Left forelimb (tissue), 1 donor: Measurements from ENCODE around the gene KRT36.

Experiments
- DNase-seq: peaks from one replicate; pipeline ENCODE4 v3.0.0-alpha.2; 2018; ENCODE audit warnings: low spot score

Gene KRT36

DNA sequence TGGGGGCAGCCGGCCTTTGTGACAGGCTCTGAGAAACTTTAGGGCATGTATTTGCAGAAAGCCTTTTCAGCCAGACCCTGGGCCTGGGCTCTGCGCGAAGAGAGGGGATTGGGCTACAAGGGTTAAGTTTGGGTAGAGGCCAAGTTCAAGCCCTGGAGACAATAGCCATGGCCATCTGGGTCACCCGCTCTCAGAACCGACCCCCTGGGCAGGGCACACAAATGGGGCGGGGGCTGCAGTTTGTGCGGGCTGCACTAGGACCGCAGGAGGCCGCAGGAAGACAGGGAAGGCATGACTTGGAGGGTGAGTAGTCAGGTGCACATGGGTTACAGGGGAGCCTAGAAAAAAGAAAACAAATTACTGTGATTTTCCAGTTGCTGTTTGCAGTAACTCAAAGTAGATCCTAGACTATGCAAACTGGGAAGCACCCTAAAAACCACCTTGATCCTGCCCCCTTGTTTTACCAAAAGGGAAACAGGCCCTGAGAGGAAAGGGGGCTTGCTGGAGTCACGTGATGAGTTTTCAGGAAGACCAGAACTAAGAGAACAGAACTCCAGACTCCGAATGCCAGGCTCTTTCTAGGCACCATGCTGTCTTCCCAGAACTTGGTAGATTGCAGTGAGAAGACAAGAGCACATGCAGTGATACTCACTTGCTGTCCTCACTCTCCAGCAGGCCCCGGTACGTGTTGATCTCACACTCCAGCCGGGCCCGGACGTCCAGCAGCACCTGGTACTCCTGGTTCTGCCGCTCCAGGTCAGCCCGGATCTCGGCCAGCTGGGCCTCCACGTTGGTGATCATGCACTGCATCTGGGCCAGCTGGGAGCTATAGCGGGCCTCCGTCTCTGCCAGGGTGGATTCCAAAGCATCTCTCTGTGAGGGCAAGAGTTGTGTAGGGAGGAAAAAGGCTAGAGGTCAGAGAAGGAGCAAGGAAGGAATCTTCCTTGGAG, 12.6 kb downstream of the KRT36 start:
- DNase-seq = no peak

DNA sequence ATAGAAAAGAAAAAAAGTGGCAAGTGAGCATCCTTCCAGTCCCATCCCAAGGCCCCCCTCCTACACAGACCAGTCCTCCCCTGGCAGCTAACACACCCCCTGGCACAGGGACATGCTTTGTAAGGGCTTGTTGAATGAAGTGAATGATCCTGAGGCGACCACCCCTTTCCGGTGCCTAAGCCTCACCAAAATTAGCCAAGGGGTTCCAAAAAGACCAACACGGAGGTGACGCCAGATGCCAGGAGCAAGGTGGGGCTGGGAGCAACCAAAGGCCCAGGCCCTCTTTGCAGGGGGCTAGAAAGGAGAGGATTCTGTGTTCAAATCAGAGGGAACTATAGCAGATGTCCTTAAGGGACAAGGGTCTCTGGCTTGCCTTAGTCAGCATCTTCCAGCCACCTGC, 14.3 kb downstream of the KRT36 start:
- no peak for DNase-seq

DNA sequence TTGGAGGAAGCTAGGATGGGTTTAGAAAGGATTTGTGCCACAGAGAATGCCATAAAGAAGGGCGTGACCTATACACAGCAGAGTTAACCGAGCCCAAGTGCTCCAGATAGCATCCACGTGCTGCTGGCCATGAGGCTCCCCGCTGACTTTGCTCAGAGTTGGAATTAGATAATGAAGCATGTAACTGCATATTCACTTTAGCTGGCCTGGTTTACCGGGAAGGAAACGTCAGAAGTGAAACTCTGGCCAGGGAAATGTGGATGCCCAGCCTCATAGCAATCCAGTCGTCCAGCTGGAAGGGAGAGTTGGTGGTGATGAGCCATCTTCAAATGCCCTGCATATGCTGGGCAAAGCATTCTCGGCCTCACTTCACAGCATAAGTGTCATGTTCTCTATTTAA, 14.8 kb downstream of the KRT36 start:
- DNase-seq = no peak

DNA sequence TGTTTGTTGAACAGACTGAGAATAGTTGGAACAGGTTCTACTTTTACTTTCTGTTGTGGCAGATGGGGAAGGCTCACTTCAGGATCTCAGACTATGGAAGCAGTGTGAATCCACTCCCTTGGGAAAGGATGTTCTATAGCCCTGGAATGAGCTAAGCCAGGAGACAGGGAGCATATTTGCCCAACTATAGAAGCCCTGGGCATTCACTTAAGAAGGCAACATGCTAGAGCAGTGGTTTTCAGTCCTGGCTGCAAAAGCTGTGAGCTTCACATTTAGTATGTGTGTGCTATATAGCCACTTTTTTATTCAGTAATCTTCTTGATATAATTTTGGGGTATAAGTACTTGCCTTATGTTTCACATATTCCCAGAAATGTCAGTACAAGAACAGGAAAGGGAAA, 21.4 kb downstream of the KRT36 start:
- DNase-seq = no peak

DNA sequence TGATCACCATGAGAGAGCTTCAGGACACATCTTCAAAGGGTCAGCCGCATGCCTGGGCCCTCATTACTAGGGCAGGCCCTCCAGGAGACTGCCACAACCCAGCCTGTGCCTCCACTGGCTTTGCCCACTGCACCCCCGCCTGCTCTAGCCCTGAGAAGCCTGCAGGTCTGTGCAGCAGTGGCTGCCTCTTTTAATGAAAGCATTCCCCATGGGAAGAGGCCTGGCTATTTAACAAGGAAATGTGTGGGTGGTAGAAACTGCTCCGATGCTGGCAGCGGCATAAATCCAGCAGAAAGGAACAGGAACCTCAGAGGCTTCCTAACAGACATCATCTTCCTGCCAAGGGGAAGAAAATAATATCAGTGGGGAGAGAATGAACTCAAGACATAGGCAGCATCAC, 22.1 kb downstream of the KRT36 start:
- DNase-seq = no peak

DNA sequence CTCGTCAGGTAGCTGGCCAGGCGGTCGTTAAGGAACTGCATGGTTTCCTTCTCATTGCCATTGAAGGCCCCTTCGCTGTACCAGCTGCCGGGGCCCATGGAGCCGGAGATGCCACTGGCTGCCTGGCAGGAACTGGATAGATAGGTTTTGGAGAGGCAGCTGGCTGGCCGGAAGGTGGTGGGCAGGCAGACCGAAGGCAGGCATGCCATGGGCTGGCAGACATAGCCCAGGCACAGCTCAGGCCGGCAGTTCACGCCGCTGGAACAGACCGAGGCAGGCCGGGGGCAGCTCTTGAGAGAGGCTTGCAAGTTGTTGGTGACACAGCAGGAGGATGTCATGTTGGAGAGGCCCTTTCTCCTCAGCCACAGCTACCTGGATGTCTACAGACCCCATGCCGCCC, 22.7 kb downstream of the KRT36 start, which contains the start of gene KRT32:
KRT32 (minus strand) TSS at position 399 of the 400 bp plus-strand sequence; CDS start at position 338, 61 bp downstream.
- no peak for DNase-seq

DNA sequence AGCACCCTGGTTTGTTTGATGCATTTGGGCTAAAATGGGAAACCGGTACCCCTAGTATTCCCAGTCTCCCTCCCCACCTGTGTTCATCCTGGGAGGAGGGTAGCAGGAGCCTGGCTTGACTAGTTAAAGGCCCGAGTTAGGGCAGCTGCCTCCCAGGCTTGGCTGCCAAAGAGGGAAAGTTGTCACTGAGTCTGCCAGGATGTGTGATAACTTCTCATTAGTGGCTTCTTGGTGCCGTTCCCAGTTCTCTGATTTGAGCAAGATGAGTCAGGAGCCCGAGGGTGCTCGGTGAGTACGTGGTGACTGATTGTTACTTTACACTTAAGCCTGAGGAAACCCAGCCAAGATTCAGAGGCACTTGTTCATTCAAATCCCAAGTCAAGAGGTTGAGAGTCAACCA, 25.0 kb downstream of the KRT36 start:
- no peak for DNase-seq

DNA sequence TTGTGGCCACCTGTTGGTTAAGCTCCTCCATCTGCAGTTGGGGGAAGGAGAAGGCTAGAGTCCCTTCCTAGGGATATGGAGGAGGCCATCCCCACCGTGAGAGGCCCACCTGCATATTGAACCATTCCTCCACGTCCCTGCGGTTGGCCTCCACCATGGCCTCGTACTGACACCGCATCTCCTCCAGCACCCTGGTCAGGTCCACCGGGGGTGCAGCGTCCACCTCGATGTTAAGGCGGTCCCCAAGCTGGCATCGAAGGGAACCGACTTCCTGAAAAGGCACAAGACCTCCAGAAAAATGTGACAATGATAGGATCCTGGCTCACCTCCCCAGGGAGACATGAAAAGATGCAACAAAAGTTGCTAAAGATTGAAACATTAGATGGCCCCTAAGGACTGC, 25.5 kb downstream of the KRT36 start:
- no peak for DNase-seq

DNA sequence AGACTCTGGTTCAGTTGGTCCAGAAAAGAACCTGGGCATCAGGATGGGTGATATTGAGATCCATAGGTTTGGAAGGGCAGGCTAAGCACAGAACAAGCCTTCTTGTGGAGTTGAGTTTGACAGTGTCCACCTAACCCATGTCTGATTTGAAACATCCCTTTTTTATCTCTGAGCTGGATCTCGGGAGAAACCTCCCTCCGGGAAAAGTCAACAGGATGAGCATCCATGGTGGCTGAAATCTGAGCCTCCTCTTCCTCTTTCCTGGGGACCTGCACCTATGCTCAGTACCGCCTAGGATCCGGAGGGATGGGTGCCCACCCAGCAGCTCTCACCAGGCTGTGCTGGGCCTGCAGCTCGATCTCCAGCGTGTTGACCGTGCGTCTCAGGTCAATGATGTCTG, 26.0 kb downstream of the KRT36 start:
- no peak for DNase-seq

DNA sequence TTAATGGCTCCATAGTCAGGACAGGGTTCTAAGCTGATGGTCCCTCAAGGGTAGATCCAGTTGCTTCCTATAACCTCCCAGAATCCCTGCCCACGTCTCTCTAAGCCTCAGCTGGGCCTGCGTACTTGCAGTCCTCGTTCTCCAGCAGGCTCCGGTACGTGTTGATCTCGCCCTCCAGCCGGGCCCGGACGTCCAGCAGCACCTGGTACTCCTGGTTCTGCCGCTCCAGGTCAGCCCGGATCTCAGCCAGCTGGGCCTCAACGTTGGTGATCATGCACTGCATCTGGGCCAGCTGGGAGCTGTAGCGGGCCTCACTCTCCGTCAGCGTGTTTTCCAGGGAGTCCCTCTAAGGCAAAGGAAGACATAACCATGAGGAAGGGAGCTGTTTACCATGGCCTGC, 27.0 kb downstream of the KRT36 start:
- DNase-seq = no peak

DNA sequence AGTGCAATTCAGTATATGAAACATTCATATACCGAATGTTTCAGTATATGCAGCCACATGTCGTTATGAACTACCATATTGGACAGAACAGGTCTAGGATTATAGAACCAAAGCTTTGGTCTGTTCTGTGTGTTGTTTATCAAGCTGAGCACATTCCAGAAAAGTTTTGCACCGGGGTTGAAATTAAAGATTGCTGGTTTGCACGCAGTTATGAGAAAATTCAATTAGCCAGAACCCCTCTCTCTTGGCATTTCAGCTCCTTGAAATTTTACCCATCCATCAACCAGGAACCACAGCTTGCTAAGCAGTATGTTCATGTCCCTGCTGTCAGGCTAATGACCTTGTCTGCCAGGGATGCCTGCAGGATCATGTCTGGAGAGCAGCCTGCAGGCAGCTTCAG, 32.0 kb downstream of the KRT36 start:
- no peak for DNase-seq

DNA sequence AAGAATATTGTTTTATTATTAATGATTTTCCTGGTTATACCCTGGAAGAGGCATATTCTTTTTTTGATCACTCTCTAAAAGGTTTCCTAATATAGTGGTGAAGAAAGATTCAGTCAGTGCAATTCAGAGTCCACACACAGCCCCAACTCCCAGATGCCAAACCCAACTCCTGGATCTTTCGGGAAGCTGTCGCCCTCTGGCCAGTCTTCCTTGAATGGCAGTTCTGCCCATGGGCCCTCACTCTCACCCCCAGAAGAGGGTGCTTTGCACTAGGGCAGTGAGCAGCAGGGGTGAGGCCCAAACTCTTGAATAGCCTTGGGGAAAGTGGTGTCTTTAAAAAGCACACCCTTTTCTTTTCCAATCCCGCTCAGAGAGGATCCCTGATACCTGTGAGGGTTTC, 33.5 kb downstream of the KRT36 start:
- DNase-seq = no peak

DNA sequence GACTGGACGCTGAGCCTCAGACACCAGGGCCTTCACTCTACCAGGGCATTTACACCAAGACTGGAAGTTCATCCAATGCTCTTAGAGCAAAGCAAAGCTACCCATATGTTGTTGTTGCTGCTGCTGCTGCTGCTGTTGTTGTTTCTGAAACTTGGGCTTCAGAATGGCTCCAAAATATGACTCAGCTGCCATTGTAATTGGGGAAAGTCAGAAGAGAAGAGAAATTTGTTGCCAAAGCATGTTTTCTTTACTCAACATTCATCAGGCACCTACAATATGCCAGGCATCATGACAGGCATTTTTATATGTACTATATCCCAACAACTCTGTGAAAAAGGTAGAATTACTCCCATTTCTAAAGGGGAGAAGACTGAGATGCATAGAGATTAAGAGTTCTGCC, 34.5 kb downstream of the KRT36 start:
- DNase-seq = no peak

DNA sequence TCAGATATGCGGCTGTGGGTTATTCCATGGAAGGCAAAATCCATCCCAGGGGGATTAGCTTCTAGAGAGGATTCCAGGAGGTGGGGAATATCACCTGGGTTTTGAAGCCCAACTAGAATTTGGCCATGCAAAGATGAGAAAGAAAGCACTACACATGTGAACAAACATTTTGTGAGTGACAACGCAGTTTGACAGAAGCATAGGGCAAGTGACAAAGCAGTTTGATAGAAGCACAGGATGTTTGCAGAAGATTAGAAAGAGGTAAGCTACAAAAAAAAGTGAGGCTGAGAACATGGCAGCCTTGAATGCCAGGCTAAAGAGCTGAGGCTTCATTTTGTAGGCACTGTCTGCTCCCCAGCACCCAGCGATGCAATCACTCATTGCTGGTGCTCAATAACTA, 36.6 kb downstream of the KRT36 start:
- no peak for DNase-seq

DNA sequence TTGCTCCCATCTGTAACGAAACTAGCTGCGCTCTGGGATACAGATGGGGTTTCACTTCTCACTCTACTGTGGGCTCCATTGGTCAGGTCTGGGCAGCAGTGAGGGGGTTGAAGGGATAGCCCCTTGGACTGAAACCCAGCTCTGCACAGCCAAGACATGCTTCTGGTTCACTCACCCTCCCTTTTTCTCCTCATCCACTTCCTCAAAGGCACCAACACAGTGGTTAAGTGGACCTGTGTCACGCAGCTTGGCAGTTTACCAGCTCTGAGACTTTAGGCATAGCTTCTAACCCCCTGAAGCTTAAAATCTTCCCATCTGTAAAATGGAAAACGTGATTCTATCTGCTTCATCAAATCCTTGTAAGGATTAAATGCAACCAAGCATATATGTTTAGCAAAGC, 37.4 kb downstream of the KRT36 start:
- no peak for DNase-seq

DNA sequence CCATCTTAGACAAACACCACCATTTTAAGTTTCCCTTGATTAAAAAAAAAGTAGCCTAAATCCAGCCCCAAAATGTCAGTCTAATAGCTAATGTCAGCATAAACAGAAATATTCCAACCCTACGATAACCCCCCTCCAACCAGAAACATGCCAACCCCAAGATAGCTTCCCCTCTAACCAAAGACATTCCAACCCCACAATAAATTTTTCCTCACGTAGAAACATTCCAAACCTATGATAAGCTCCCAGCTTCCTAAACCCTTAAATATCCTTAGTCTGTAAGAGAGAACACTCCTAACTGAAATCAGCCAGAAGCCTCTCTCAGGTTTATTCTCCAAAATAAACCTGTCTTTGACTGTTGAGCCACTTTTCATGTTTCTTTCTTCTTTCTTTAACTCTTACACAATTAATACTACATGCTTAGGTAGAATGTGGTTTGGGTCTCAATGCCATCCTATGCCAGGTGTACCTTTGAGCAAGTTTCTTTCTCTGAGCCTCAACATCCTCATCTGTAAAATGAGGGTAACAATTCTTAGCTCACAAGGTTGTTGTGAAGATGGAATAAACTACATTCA, 38.5 kb downstream of the KRT36 start:
- DNase-seq = no peak

DNA sequence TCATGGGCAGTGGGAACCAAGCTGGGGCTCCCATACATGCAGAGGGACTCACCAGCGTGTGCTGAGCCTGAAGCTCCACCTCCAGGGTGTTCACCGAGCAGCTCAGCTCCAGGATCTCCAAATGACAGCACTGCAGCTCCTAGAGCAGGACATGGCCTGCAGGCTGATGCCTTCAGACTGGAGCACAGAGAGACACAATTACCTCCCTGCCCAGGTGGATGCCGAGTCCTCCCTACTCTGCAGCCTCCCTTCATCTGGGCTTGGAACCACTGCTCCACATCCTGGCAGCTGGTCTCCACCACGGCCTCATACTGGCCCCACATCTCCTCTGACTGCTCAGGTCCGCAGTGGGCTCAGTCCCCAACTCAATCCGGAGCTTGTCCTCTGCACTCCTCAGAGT, 40.7 kb downstream of the KRT36 start:
- DNase-seq = no peak

DNA sequence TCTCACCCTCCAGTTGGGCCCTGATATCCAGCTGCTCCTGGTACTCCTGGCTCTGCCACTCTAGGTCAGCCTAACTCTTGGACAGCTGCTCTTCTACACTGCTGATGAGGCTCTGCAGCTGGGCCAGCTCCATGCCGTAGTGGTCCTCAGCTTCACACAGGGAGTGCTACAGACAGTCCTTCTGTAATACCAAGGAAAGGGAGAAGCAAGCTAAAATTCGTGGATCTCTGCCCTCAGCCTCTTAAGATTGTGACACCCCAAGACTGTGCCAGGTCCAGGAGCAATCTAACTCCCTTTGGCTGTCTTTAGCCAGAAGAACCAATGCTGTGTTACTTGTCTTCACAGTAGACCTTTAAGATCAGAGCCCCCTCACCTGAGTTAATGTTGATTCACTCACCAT, 41.2 kb downstream of the KRT36 start:
- no peak for DNase-seq

DNA sequence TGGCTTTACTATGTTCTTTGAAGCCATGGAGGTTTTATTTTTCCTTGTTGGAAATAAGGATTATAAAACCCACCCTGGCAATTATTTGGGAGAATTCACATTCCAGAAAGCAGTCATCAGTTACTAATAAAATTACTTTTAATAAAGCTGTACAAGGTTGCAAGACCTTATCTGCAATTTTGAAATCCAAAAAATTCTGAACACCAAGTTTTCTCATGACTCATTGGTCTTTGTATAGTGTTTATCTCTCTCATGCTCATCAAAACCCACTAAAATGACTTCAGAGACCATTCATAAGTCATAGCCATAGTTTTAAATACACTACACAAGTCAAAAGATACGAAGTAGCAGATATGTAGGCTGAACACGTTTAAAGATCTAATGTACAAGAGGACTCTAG, 42.9 kb downstream of the KRT36 start:
- DNase-seq = no peak

DNA sequence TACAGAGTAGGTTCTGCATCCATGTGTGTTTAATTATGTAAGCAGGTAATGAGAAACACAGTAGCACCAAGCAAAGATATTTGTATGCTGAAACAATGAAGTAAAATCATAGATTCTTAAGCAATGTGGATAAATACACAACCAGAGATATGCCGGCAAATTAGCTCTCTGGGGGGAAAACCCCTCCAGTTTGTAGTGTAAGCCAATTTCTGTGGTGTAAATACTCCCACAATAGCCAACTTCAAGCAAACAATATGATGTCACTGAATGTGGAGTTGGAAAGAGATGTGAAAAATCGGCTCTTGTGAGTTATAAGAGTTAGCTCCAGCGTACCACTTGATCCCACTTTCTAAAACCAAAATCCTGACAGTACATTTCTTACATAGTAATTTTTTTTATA, 45.1 kb downstream of the KRT36 start:
- DNase-seq = no peak

DNA sequence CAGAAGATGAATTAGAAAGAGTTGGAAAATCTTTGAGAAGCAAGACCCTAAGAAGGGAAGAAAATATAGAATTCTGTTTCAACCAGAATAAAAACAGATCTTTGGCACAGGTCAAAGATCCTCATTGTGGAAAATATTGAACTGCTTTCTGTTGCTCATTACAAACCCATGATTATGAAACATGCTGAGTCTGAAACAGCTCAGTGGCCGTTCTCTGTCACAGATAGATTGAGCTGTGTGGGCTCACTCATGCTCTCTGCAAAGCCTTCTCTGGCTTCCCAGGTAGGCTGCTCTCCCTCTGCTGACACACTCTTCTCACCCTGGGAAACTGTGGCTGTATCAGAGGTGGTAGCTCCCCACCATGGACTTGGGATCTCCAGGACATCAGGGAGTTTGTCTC, 45.5 kb downstream of the KRT36 start:
- no peak for DNase-seq

DNA sequence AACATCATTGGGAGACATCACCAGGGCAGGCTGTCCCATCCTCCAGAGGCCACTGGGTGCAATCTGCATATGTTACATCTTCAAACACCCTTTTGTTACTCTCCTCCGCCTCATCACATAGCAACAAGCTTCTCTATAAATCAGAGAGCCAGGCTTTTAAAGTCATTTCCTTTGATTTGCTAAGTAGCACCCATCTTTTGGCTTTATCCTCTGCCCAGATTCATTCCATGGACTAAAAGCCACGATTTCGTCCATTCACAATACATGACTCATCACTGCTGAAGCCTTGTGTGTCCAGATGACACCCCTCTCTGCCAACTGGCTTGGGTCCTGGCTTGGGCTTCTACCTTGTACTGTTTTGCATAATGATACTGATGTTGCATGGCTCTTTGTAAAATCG, 47.0 kb downstream of the KRT36 start:
- no peak for DNase-seq

DNA sequence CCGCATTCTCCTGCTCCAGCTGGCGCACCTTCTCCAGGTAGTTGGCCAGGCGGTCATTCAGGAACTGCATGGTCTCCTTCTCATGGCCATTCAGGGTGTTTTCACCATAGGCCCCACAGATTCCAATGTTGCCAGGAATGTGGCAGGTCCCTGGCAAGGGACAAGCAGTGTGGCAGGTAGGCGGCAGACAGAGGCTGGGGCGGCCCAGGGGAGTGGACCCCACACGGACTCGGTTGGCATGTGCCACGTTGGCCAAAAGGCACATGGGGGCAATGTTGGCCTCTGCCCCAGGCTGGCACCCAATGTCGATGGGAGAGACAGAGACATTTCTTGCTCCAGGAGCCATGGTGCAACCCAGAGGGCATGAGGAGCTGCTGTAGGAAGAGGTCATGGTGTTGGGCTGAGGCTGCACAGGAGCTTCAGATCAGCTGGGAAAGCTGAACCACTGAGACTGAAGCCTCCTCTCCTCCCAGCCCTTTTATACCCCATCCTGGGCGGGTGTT, 49.1 kb downstream of the KRT36 start, which contains the start of gene KRT38:
KRT38 (minus strand) TSS at position 453 of the 503 bp plus-strand sequence; CDS start at position 391, 62 bp downstream.
- DNase-seq = no peak
